ENCODE data around the gene SERPINB6.
"Not testable (repeated sequence)": the region's sequence is repeated elsewhere in the genome, so short reads cannot be mapped to it uniquely, and the experiment has no call there.

The SERPINB6 gene

GRCh38 chr6:2903411-2904185 lies 67.8 kb downstream of the SERPINB6 start:
- not testable (repeated sequence) for DNase-seq

DNA sequence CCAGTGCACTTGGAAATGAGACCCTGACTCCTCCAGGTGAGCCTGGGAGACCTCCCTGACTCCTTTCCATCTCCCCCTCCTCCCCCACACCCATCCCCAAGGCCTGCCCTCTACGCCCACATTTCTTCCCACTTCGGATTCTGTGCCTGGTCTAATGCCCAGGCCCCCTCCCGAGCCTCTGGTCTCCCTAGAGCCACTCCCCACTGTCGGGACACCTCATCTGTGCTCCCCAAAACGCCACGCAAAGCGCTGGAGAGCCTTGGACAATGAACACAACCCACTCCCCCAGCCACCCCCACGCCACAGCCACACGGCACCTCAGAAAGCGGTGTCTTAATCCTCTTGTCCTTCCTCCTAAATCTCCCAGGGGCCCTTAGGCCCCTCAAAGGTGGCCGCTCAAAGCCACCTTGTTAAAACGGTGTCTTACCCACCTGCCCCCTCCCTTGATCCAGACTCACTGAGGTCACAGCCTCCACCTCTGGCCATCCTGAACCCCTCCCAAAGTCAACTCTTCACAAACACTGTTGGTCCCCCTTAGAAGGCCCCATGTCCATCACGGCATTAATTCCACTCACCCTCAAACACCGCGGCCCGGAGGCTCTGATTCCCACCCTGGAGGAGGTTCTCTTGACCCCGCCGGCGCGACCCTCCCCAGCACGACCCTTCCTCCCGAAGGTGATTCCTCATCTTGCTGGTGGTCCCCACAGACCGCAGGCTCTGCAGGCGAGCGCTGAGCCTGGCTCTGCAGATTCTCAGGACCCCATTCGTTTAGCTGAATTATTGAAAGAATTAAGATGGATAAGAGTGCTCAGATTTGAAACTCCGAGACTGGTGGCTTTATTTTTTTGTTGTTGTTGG lies 69.5 kb downstream of the SERPINB6 start:
- DNase-seq: not testable (repeated sequence)

- peak; percentile 59 for DNase-seq
Observed at GRCh38 chr6:2900821-2901644, 70.3 kb downstream of the SERPINB6 start.

GRCh38 chr6:2900221-2900807 lies 71.1 kb downstream of the SERPINB6 start:
- DNase-seq: no peak

GRCh38 chr6:2899596-2899995 lies 71.8 kb downstream of the SERPINB6 start:
- DNase-seq: no peak

All from right forelimb (tissue), 1 donor.